NCI-H524 treated with DMSO at 0.1 percent for 48 hours (cell line): ENCODE data around the gene LRR1.
"Not testable (repeated sequence)": the region's sequence is repeated elsewhere in the genome, so short reads cannot be mapped to it uniquely, and the experiment has no call there.

Experiments
- DNase-seq: peaks from one replicate; lab custom pipeline; 2025; lab: John Stamatoyannopoulos, UW

The LRR1 gene

GRCh38 chr14:49623941-49624839 lies 25.4 kb downstream of the LRR1 start:
- no peak for DNase-seq

GRCh38 chr14:49633640-49634546 lies 35.2 kb downstream of the LRR1 start:
- DNase-seq: peak; percentile 85

- no peak for DNase-seq
These were observed 36.0 kb downstream of the LRR1 start, which contains the start of gene DNAAF2 for GRCh38 chr14:49634547-49635334. Gene DNAAF2 (minus strand): TSS chr14:49635244. CDS start chr14:49635149, 95 bp downstream.

GRCh38 chr14:49636866-49637265 lies 38.1 kb downstream of the LRR1 start:
- no peak for DNase-seq

GRCh38 chr14:49637534-49638078 lies 38.9 kb downstream of the LRR1 start:
- no peak for DNase-seq

- DNase-seq: no peak
These were observed 42.0 kb downstream of the LRR1 start for GRCh38 chr14:49640540-49641417.

GRCh38 chr14:49641697-49642129 lies 43.0 kb downstream of the LRR1 start:
- DNase-seq: no peak

GRCh38 chr14:49642163-49642562 lies 43.4 kb downstream of the LRR1 start:
- no peak for DNase-seq

GRCh38 chr14:49653508-49653907 lies 54.8 kb downstream of the LRR1 start:
- DNase-seq: no peak

- DNase-seq: no peak
These were observed 55.8 kb downstream of the LRR1 start for GRCh38 chr14:49654511-49654910.

- not testable (repeated sequence) for DNase-seq
These were observed 58.8 kb downstream of the LRR1 start for GRCh38 chr14:49657500-49657899.

- DNase-seq: no peak
These were observed 61.1 kb downstream of the LRR1 start for GRCh38 chr14:49659526-49660455.
